ENCODE measurements around the gene AK4. TPM values are rescaled to one million over a fixed set of nuclear protein-coding genes. Genes with fewer than 3 reads are reported as not detected.
A peak's percentile ranks its signal among the peaks of the same experiment; 100 is the strongest.

The AK4 gene
- total and polyA plus RNA-seq, 4 donors: 5.2 to 73.7 (median 38.3) TPM

DNA sequence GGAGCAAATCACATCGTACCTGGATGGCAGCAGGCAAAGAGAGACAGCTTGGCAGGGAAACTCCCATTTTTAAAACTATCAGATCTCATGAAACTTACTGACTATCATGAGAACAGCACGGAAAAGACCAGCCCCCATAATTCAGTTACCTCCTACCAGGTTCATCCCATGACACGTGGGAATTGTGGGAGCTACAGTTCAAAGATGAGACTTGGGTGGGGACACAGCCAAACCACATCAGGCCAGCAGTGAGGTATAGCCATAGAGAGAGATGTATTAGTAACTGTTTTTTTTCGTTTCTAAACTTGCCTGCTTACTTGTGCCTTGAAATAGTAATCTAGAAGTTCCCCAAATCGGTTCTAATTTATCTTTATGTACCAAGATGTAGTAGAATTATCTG is 48.9 kb downstream of the AK4 start:
- ATAC-seq (ENCODE audit: low FRiP score): no peak
- Histone ChIP-seq H3K27ac (ENCODE audit: low read depth in 1 of 2, low read length in 2 of 2) (no peak overlapping the region), H3K4me1 (ENCODE audit: control insufficient read depth in 1 of 2, insufficient read depth in 2 of 2, low read length in 2 of 2) (peaks cover 4 to 6% of the 10 kb centered on the region in 2 donors), H3K4me3 (ENCODE audit: low read length in 2 of 2) (no peak overlapping the region), H3K9me3 (ENCODE audit: control insufficient read depth, low read length) (no peaks in the 10 kb centered on the region), H3K27me3 (ENCODE audit: control insufficient read depth in 1 of 2, insufficient read depth in 2 of 2, low read length in 1 of 2) (no peaks in the 10 kb centered on the region), H3K36me3 (ENCODE audit: control insufficient read depth in 1 of 2, insufficient read depth in 2 of 2, low read length in 1 of 2) (peaks cover 0 to 2% of the 10 kb centered on the region in 2 donors)
- no peak for DNase-seq
- intact Hi-C loops (cut with DNase I): loop anchor here in 1 of 2 donors (5.0 kb wide), 1 partner anchor 130 kb away; no protein-coding TSS in a partner anchor
- 91 to 95% methylated on average over 5 of the region's 5 CpGs for WGBS, 2 donors

- intact Hi-C loops (cut with DNase I): loop anchor here in 1 of 2 donors (5.0 kb wide), 1 partner anchor 130 kb away; no protein-coding TSS in a partner anchor
- Histone ChIP-seq H3K4me3 (ENCODE audit: low read length in 2 of 2) (no peak overlapping the region), H3K9me3 (ENCODE audit: control insufficient read depth, low read length) (no peaks in the 10 kb centered on the region), H3K27ac (ENCODE audit: low read depth in 1 of 2, low read length in 2 of 2) (no peak overlapping the region), H3K4me1 (ENCODE audit: control insufficient read depth in 1 of 2, insufficient read depth in 2 of 2, low read length in 2 of 2) (peaks cover 4 to 6% of the 10 kb centered on the region in 2 donors), H3K36me3 (ENCODE audit: control insufficient read depth in 1 of 2, insufficient read depth in 2 of 2, low read length in 1 of 2) (peaks cover 0 to 2% of the 10 kb centered on the region in 2 donors), H3K27me3 (ENCODE audit: control insufficient read depth in 1 of 2, insufficient read depth in 2 of 2, low read length in 1 of 2) (no peaks in the 10 kb centered on the region)
- DNase-seq (no peak), ATAC-seq (ENCODE audit: low FRiP score) (no peak)
- WGBS, 2 donors: 92 to 94% methylated on average over 4 of the region's 4 CpGs
These were observed 49.6 kb downstream of the AK4 start for GRCh38 chr1:65197636-65198035.

DNA sequence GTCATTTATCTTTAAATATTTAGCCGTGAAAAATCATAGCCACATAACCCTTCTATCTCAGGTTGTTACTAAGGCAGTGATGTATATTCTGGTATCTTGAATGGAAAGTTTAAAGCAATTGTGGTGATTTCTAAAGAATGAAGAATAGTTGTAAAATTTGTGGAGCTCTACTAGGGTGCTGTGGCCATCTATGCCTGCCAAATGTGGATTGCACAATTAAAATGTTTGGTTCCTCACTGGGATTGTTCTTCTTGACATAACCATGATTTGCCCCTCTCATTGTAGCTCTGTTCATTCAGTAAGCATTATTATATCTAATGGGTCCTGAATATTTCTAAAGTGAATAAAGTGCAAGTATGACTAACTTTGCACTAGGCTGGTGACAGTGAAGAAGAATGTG is 50.1 kb downstream of the AK4 start:
- 33 to 43% methylated on average over 1 of the region's 1 CpG for WGBS, 2 donors
- intact Hi-C loops (cut with DNase I): loop anchor here in 1 of 2 donors (5.0 kb wide), 1 partner anchor 131 kb away; no protein-coding TSS in a partner anchor
- Histone ChIP-seq H3K36me3 (ENCODE audit: control insufficient read depth in 1 of 2, insufficient read depth in 2 of 2, low read length in 1 of 2) (peaks cover 0 to 2% of the 10 kb centered on the region in 2 donors), H3K27ac (ENCODE audit: low read depth in 1 of 2, low read length in 2 of 2) (no peak overlapping the region), H3K27me3 (ENCODE audit: control insufficient read depth in 1 of 2, insufficient read depth in 2 of 2, low read length in 1 of 2) (no peaks in the 10 kb centered on the region), H3K9me3 (ENCODE audit: control insufficient read depth, low read length) (no peaks in the 10 kb centered on the region), H3K4me1 (ENCODE audit: control insufficient read depth in 1 of 2, insufficient read depth in 2 of 2, low read length in 2 of 2) (peaks cover 4 to 6% of the 10 kb centered on the region in 2 donors), H3K4me3 (ENCODE audit: low read length in 2 of 2) (no peak overlapping the region)
- no peak for DNase-seq
- ATAC-seq (ENCODE audit: low FRiP score): no peak

- 93 to 98% methylated on average over 2 of the region's 2 CpGs for WGBS, 2 donors
- Histone ChIP-seq H3K36me3 (ENCODE audit: control insufficient read depth in 1 of 2, insufficient read depth in 2 of 2, low read length in 1 of 2) (peaks cover 0 to 2% of the 10 kb centered on the region in 2 donors), H3K27me3 (ENCODE audit: control insufficient read depth in 1 of 2, insufficient read depth in 2 of 2, low read length in 1 of 2) (no peaks in the 10 kb centered on the region), H3K4me3 (ENCODE audit: low read length in 2 of 2) (no peak overlapping the region), H3K9me3 (ENCODE audit: control insufficient read depth, low read length) (no peaks in the 10 kb centered on the region), H3K4me1 (ENCODE audit: control insufficient read depth in 1 of 2, insufficient read depth in 2 of 2, low read length in 2 of 2) (no peaks in the 10 kb centered on the region), H3K27ac (ENCODE audit: low read depth in 1 of 2, low read length in 2 of 2) (no peak overlapping the region)
- ATAC-seq (ENCODE audit: low FRiP score): no peak
- DNase-seq: no peak
- intact Hi-C loops (cut with DNase I): no loop called here
These were observed 52.4 kb downstream of the AK4 start for GRCh38 chr1:65200411-65200810.

GRCh38 chr1:65206836-65207235 is 58.8 kb downstream of the AK4 start:
- no peak overlapping the region for H3K4me3 ChIP-seq (ENCODE audit: low read length in 2 of 2)
- intact Hi-C loops (cut with DNase I): loop anchor here (5.0 kb wide), 5 partner anchors 55 to 145 kb away; partner anchors contain the start of gene AK4 (in 1 of the 2)
- H3K9me3 ChIP-seq (ENCODE audit: control insufficient read depth, low read length): no peaks in the 10 kb centered on the region
- H3K36me3 ChIP-seq (ENCODE audit: control insufficient read depth in 1 of 2, insufficient read depth in 2 of 2, low read length in 1 of 2): no peaks in the 10 kb centered on the region
- DNase-seq (no peak), ATAC-seq (ENCODE audit: low FRiP score) (no peak)
- H3K27me3 ChIP-seq (ENCODE audit: control insufficient read depth in 1 of 2, insufficient read depth in 2 of 2, low read length in 1 of 2): no peaks in the 10 kb centered on the region
- H3K4me1 ChIP-seq (ENCODE audit: control insufficient read depth in 1 of 2, insufficient read depth in 2 of 2, low read length in 2 of 2): no peaks in the 10 kb centered on the region
- 94 to 98% methylated on average over 2 of the region's 2 CpGs for WGBS, 2 donors
- H3K27ac ChIP-seq (ENCODE audit: low read depth in 1 of 2, low read length in 2 of 2): no peak overlapping the region

GRCh38 chr1:65207317-65207716 is 59.3 kb downstream of the AK4 start:
- H3K9me3 ChIP-seq (ENCODE audit: control insufficient read depth, low read length): no peaks in the 10 kb centered on the region
- no peak overlapping the region for H3K27ac ChIP-seq (ENCODE audit: low read depth in 1 of 2, low read length in 2 of 2)
- ATAC-seq (ENCODE audit: low FRiP score): no peak
- H3K36me3 ChIP-seq (ENCODE audit: control insufficient read depth in 1 of 2, insufficient read depth in 2 of 2, low read length in 1 of 2): no peaks in the 10 kb centered on the region
- intact Hi-C loops (cut with DNase I): loop anchor here (5.0 kb wide), 5 partner anchors 55 to 145 kb away; partner anchors contain the start of gene AK4 (in 1 of the 2)
- no peaks in the 10 kb centered on the region for H3K27me3 ChIP-seq (ENCODE audit: control insufficient read depth in 1 of 2, insufficient read depth in 2 of 2, low read length in 1 of 2)
- no peaks in the 10 kb centered on the region for H3K4me1 ChIP-seq (ENCODE audit: control insufficient read depth in 1 of 2, insufficient read depth in 2 of 2, low read length in 2 of 2)
- WGBS, 2 donors: 83% methylated on average over 4 of the region's 4 CpGs
- no peak for DNase-seq
- no peak overlapping the region for H3K4me3 ChIP-seq (ENCODE audit: low read length in 2 of 2)

DNA sequence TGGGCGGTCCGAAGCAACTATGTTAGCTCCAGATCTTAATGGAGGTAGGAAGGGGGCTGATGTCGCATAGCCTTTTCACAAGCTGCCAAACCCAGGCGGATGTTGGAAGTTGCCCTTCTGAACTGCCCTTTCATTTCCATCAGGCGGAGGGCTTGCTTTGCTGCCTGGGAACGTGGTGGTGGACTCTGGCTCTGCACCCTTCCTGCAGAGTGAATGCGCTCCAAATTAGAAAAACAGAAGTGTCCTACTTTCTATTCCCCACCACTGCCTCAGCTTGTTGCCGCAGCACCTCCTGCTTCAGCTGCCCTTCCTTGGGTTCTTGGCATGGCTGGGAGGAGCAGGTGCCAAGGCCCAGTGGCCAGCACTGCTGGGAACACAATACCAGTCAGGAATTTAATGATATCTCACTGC is 60.6 kb downstream of the AK4 start:
- H3K9me3 ChIP-seq (ENCODE audit: control insufficient read depth, low read length): no peaks in the 10 kb centered on the region
- H3K27me3 ChIP-seq (ENCODE audit: control insufficient read depth in 1 of 2, insufficient read depth in 2 of 2, low read length in 1 of 2): no peaks in the 10 kb centered on the region
- no peak overlapping the region for H3K4me3 ChIP-seq (ENCODE audit: low read length in 2 of 2)
- intact Hi-C loops (cut with DNase I): loop anchor here (5.0 kb wide), 5 partner anchors 56 to 146 kb away; partner anchors contain the start of gene AK4 (in 1 of the 2)
- 82 to 88% methylated on average over 8 of the region's 8 CpGs for WGBS, 2 donors
- DNase-seq (no peak), ATAC-seq (ENCODE audit: low FRiP score) (no peak)
- H3K27ac ChIP-seq (ENCODE audit: low read depth in 1 of 2, low read length in 2 of 2): no peak overlapping the region
- H3K4me1 ChIP-seq (ENCODE audit: control insufficient read depth in 1 of 2, insufficient read depth in 2 of 2, low read length in 2 of 2): no peaks in the 10 kb centered on the region
- no peaks in the 10 kb centered on the region for H3K36me3 ChIP-seq (ENCODE audit: control insufficient read depth in 1 of 2, insufficient read depth in 2 of 2, low read length in 1 of 2)

GRCh38 chr1:65209005-65209885 is 61.2 kb downstream of the AK4 start:
- H3K4me1 ChIP-seq (ENCODE audit: control insufficient read depth in 1 of 2, insufficient read depth in 2 of 2, low read length in 2 of 2): no peaks in the 10 kb centered on the region
- DNase-seq: no peak
- H3K4me3 ChIP-seq (ENCODE audit: low read length in 2 of 2): no peak overlapping the region
- H3K27me3 ChIP-seq (ENCODE audit: control insufficient read depth in 1 of 2, insufficient read depth in 2 of 2, low read length in 1 of 2): no peaks in the 10 kb centered on the region
- no peaks in the 10 kb centered on the region for H3K9me3 ChIP-seq (ENCODE audit: control insufficient read depth, low read length)
- ATAC-seq (ENCODE audit: low FRiP score): peak; percentile 70
- H3K27ac ChIP-seq (ENCODE audit: low read depth in 1 of 2, low read length in 2 of 2): no peak overlapping the region
- 33 to 37% methylated on average over 6 of the region's 6 CpGs for WGBS, 2 donors
- no peaks in the 10 kb centered on the region for H3K36me3 ChIP-seq (ENCODE audit: control insufficient read depth in 1 of 2, insufficient read depth in 2 of 2, low read length in 1 of 2)
- intact Hi-C loops (cut with DNase I): loop anchor here (5.0 kb wide), 5 partner anchors 57 to 147 kb away; partner anchors contain the start of gene AK4 (in 1 of the 2)

Data from aorta (tissue), 5 donors.